ENCODE results near the gene CDKN2C. TPM values are rescaled to one million over a fixed set of nuclear protein-coding genes. Genes with fewer than 3 reads are reported as not detected.

The CDKN2C gene
- total and polyA plus RNA-seq, 2 experiments from 2014 or later, result 2.8 to 3.2 TPM

- Histone ChIP-seq H3K4me2 (no peak overlapping the region), H3K79me2 (no peaks in the 10 kb centered on the region), H3K36me3 (replicated peaks; ENCODE audit: insufficient read depth, low read depth) (no peaks in the 10 kb centered on the region), H4K20me1 (ENCODE audit: insufficient read depth, poor library complexity, severe bottlenecking) (no peaks in the 10 kb centered on the region), H3K27ac (no peak overlapping the region), H2AFZ (no peak overlapping the region), H3K27me3 (peaks cover 82% of the 10 kb centered on the region), H3K9me2 (replicated peaks; ENCODE audit: insufficient read depth) (no peaks in the 10 kb centered on the region), H3K4me3 (no peak overlapping the region), H3K9me3 (ENCODE audit: low read depth) (no peaks in the 10 kb centered on the region), H3K4me1 (ENCODE audit: insufficient read depth) (no peaks in the 10 kb centered on the region)
- 46% methylated on average over 2 of the region's 2 CpGs for WGBS (ENCODE audit: low lambda C conversion rate, missing lambda C conversion rate)
- no peak for DNase-seq (ENCODE audit: low spot score)
- no peak for TF ChIP-seq EZH2 (IDR thresholded peaks at IDR 0.05; ENCODE audit: borderline replicate concordance)
- TF ChIP-seq, protein P1, sequence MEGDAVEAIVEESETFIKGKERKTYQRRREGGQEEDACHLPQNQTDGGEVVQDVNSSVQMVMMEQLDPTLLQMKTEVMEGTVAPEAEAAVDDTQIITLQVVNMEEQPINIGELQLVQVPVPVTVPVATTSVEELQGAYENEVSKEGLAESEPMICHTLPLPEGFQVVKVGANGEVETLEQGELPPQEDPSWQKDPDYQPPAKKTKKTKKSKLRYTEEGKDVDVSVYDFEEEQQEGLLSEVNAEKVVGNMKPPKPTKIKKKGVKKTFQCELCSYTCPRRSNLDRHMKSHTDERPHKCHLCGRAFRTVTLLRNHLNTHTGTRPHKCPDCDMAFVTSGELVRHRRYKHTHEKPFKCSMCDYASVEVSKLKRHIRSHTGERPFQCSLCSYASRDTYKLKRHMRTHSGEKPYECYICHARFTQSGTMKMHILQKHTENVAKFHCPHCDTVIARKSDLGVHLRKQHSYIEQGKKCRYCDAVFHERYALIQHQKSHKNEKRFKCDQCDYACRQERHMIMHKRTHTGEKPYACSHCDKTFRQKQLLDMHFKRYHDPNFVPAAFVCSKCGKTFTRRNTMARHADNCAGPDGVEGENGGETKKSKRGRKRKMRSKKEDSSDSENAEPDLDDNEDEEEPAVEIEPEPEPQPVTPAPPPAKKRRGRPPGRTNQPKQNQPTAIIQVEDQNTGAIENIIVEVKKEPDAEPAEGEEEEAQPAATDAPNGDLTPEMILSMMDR (IDR thresholded peaks at IDR 0.05; ENCODE audit: poor library complexity), result no peak
- TF ChIP-seq EZH2phosphoT487 (IDR thresholded peaks at IDR 0.05; ENCODE audit: low read depth, severe bottlenecking, unreplicated experiment), result no peak
Observed at GRCh38 chr1:50983219-50983802, 13.3 kb downstream of the CDKN2C start.

- TF ChIP-seq EZH2phosphoT487 (IDR thresholded peaks at IDR 0.05; ENCODE audit: low read depth, severe bottlenecking, unreplicated experiment), result no peak
- TF ChIP-seq, protein P1 (IDR thresholded peaks at IDR 0.05; ENCODE audit: poor library complexity), result no peak
- TF ChIP-seq EZH2 (IDR thresholded peaks at IDR 0.05; ENCODE audit: borderline replicate concordance), result no peak
- Histone ChIP-seq H3K9me2 (replicated peaks; ENCODE audit: insufficient read depth) (no peaks in the 10 kb centered on the region), H3K79me2 (no peaks in the 10 kb centered on the region), H2AFZ (no peak overlapping the region), H3K4me3 (no peak overlapping the region), H3K36me3 (replicated peaks; ENCODE audit: insufficient read depth, low read depth) (no peaks in the 10 kb centered on the region), H3K27ac (no peak overlapping the region), H3K9me3 (ENCODE audit: low read depth) (no peaks in the 10 kb centered on the region), H3K4me1 (ENCODE audit: insufficient read depth) (no peaks in the 10 kb centered on the region), H3K4me2 (no peak overlapping the region), H4K20me1 (ENCODE audit: insufficient read depth, poor library complexity, severe bottlenecking) (no peaks in the 10 kb centered on the region), H3K27me3 (peaks cover 64% of the 10 kb centered on the region)
- no peak for DNase-seq (ENCODE audit: low spot score)
- 50% methylated on average over 1 of the region's 1 CpG for WGBS (ENCODE audit: low lambda C conversion rate, missing lambda C conversion rate)
Observed at GRCh38 chr1:50985094-50985493, 15.0 kb downstream of the CDKN2C start.

DNA sequence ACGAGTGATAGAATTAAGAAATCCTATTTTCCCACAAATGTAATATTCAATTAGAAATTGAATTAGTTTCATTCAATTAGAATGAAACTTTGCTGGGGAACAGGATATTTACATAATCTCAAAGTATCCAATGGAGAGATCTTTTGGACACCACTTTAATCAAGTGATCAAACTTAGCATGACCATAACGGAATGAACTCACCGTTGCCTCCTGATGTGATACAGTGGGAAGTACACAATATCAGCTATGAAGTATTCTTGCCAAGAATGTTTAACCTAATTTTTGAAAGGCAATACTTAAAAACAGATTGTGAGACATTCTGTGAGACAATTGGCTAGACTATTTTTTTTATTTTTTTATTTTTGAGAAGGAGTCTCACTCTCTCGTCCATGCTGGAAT is 16.6 kb downstream of the CDKN2C start:
- H3K79me2 ChIP-seq, result no peaks in the 10 kb centered on the region
- H3K4me2 ChIP-seq, result no peak overlapping the region
- H3K4me1 ChIP-seq (ENCODE audit: insufficient read depth), result no peaks in the 10 kb centered on the region
- H3K9me3 ChIP-seq (ENCODE audit: low read depth), result no peaks in the 10 kb centered on the region
- H3K27ac ChIP-seq, result no peak overlapping the region
- no peak for TF ChIP-seq EZH2 (IDR thresholded peaks at IDR 0.05; ENCODE audit: borderline replicate concordance)
- no peak for TF ChIP-seq EZH2phosphoT487 (IDR thresholded peaks at IDR 0.05; ENCODE audit: low read depth, severe bottlenecking, unreplicated experiment)
- TF ChIP-seq, protein P1 (IDR thresholded peaks at IDR 0.05; ENCODE audit: poor library complexity), result no peak
- H2AFZ ChIP-seq, result no peak overlapping the region
- no peak for DNase-seq (ENCODE audit: low spot score)
- no peaks in the 10 kb centered on the region for H3K36me3 ChIP-seq (replicated peaks; ENCODE audit: insufficient read depth, low read depth)
- peaks cover 49% of the 10 kb centered on the region for H3K27me3 ChIP-seq
- H3K9me2 ChIP-seq (replicated peaks; ENCODE audit: insufficient read depth), result no peaks in the 10 kb centered on the region
- WGBS (ENCODE audit: low lambda C conversion rate, missing lambda C conversion rate), result 87% methylated on average over 4 of the region's 4 CpGs
- H4K20me1 ChIP-seq (ENCODE audit: insufficient read depth, poor library complexity, severe bottlenecking), result no peaks in the 10 kb centered on the region
- H3K4me3 ChIP-seq, result no peak overlapping the region
